C4-2B (cell line): ENCODE data around the gene ARV1.
A peak's percentile ranks its signal among the peaks of the same experiment; 100 is the strongest.
"Not testable (repeated sequence)": the region's sequence is repeated elsewhere in the genome, so short reads cannot be mapped to it uniquely, and the experiment has no call there.

Source experiments
- H3K27ac ChIP-seq: fragments of 450-650 bp; 2 replicates; pipeline ENCODE4 v1.5.1; 2017
- CTCF ChIP-seq: fragments of 450-650 bp; conservative IDR thresholded peaks from 2 replicates; pipeline ENCODE4 v1.5.1; 2017; ENCODE audit warnings: mild to moderate bottlenecking
- ZFX ChIP-seq: fragments of 450-650 bp; IDR thresholded peaks from 2 replicates; pipeline ENCODE4 v1.6.1; 2017

The ARV1 gene

DNA sequence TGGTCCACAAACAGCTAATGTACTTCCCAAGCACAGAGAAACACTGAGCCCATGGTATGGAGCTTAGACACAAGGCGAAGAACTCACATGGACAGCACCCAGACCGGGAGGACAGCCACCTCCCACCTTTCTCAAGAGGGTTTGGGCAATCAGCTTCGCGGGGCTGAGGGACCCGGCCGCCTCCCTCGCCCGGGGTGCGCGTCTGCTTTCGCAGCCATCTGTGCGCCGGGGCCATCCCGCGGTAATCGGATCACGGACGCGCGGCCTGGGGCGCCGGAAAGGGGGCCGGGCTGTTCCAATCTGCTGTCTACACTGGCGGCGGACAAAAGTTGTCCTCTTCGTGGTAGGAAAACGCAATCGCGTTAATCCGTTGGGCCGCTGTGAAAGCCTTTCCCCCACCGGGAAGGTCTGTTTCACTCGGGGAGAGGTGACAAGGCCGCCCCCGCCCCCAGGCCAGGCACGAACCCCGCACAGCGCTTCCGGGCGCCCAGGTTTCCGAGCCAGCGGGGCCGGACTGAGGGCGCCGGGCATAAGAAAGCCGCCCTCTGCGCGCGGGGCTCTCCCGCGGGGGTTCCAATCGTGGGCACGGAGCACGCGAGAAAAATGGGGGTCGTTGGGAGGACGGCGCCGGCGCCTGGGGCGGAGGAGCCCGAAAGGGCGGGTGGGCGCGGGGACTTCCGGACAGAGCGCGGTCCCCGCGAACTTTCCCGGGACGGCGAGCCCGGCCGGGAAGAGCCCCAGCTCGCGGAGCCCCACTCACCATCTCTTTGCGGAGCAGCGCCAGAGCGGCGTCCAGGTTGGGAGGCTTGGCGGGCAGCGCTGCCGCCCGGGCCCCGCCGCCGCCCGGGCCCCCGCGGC lies 60.5 kb downstream of the ARV1 start:
- TF ChIP-seq CTCF (no peak), ZFX (peak; percentile 61)
- H3K27ac ChIP-seq: peak overlapping the region; percentile 27

GRCh38 chr1:231040019-231040799 lies 61.3 kb downstream of the ARV1 start, which contains the start of gene FAM89A:
FAM89A (minus strand) TSS chr1:231040254; CDS start chr1:231040211, 43 bp downstream.
- H3K27ac ChIP-seq: peak within 1 kb of the TSS; percentile 27
- TF ChIP-seq ZFX (peak; percentile 24; the same call in 1 of the 2 replicates), CTCF (no peak)

DNA sequence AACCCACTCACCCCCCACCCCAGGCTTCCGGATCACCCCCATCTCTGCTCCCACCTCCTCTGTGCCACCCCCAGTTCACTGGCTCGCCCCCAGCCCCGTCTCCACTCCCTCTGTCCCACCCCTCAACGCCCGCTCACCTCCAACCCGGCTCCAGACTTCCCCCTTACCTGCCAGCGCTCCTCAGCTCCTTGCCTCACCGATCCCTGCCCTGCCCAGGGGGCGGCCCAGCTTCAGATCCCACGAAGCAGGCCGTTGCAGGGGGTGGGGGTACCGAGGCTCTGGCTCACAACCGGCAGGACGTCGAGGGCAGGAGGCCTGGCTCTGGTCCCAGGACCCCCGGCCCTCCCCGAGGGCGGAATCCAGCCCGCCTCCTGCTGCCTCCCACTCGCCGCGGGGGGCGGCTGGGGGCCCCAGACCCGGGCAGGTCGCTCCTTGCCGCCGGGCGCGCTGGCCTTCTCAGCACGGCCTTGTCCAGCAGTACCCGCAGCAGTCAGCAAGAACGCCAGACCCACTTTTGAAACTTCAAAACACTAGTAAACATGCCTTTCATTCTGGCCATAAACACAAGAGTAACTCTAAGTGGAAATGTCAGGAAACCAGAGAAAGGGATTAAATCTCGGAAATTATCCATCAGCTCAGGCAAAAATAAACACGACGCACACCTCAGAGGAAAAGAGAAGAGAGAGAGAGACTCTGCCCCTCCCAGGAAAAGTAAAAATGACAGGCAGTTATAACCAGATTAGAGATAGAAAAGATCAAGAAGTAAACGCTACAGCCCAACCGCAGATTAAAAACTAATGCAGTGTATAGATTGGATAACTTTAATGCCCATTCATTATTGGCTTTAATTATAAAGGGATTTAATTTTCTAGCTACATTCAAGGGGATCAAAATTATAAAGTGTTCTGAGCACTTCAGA lies 62.2 kb downstream of the ARV1 start:
- no peak overlapping the region for H3K27ac ChIP-seq
- TF ChIP-seq CTCF (no peak), ZFX (no peak)

GRCh38 chr1:231041719-231042261 lies 62.9 kb downstream of the ARV1 start:
- TF ChIP-seq CTCF: no peak
- no peak overlapping the region for H3K27ac ChIP-seq

GRCh38 chr1:231044588-231044987 lies 65.7 kb downstream of the ARV1 start:
- no peak for TF ChIP-seq ZFX
- TF ChIP-seq CTCF: no peak
- no peak overlapping the region for H3K27ac ChIP-seq

DNA sequence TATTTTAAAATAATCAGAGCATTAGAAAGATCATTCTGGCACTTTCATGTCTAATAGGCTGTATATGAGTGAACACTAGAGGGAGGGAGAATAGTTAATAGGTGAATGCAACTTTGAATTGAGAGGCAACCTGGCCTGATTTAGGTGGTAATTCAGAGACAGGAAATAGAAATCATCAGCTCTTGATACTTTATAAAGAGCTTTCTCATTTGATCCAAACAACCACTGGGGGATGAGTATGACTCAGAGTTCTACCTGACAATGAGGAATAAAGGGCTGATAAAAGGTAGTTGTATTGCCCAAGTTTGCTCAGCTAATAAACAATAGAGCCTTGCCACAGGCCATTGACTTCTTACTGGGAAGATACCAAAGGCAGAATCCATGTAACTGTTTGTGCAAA lies 66.4 kb downstream of the ARV1 start:
- TF ChIP-seq ZFX (no peak), CTCF (no peak)
- no peak overlapping the region for H3K27ac ChIP-seq

- not testable (repeated sequence) for H3K27ac ChIP-seq
Measured at GRCh38 chr1:231045921-231046729, 67.2 kb downstream of the ARV1 start.
